GM12872 (cell line): ENCODE measurements around the gene AGK.

Experiments
- CTCF ChIP-seq: IDR thresholded peaks from 3 replicates; pipeline ENCODE4 v1.5.1; 2011; ENCODE audit warnings: low read depth, mild to moderate bottlenecking, low read length, moderate library complexity; ENCODE audit not compliant: insufficient read depth

Gene AGK

GRCh38 chr7:141558544-141559183 lies 7.5 kb downstream of the AGK start:
- no peak for TF ChIP-seq CTCF

- TF ChIP-seq CTCF, result no peak
Measured at GRCh38 chr7:141559961-141560360, 8.8 kb downstream of the AGK start.

GRCh38 chr7:141562036-141562435 lies 10.8 kb downstream of the AGK start:
- TF ChIP-seq CTCF, result no peak

DNA sequence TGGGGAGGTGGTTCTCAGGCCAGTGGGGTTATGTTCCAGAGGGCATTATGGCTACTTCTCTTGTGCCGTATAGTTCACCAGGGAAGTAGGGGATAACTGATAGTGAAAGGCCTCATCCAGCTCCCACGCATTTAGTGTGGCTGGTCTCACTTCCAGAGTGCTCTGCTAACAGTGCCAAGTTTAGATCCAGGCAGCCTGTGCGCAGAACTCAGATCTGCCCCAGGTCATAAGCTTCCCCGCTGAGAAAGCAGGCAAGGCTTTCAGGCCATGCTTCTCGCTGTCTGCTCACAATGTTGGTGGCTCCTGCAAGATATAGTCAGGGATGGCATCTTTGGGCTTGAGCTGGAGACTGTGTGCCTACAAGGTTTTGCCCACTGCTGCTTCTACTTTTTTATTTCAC lies 11.3 kb downstream of the AGK start:
- no peak for TF ChIP-seq CTCF

GRCh38 chr7:141562972-141563371 lies 11.8 kb downstream of the AGK start:
- no peak for TF ChIP-seq CTCF

GRCh38 chr7:141563956-141564623 lies 12.9 kb downstream of the AGK start:
- no peak for TF ChIP-seq CTCF

- no peak for TF ChIP-seq CTCF
Measured at GRCh38 chr7:141567432-141567831, 16.2 kb downstream of the AGK start.
